ENCODE measurements around the gene GATA2.

GATA2 gene

GRCh38 chr3:128478576-128479506 lies 14.2 kb downstream of the GATA2 start:
- TF ChIP-seq CTCF (IDR thresholded peaks at IDR 0.05; ENCODE audit: poor library complexity, severe bottlenecking), result no peak
- DNase-seq (ENCODE audit: low spot score), result no peak
- Histone ChIP-seq H3K27me3 (ENCODE audit: insufficient read depth, poor library complexity, severe bottlenecking) (no peaks in the 10 kb centered on the region), H3K27ac (ENCODE audit: poor library complexity, severe bottlenecking) (no peak overlapping the region), H3K4me3 (ENCODE audit: severe bottlenecking) (no peak overlapping the region), H3K9me3 (ENCODE audit: severe bottlenecking) (no peaks in the 10 kb centered on the region), H3K4me1 (ENCODE audit: insufficient read depth, poor library complexity, severe bottlenecking) (no peaks in the 10 kb centered on the region), H3K36me3 (ENCODE audit: low read depth) (no peaks in the 10 kb centered on the region)
- no peak for ATAC-seq (ENCODE audit: low read depth)

GRCh38 chr3:128476659-128477058 lies 16.3 kb downstream of the GATA2 start:
- no peaks in the 10 kb centered on the region for H3K4me1 ChIP-seq (ENCODE audit: insufficient read depth, poor library complexity, severe bottlenecking)
- no peaks in the 10 kb centered on the region for H3K36me3 ChIP-seq (ENCODE audit: low read depth)
- no peaks in the 10 kb centered on the region for H3K27me3 ChIP-seq (ENCODE audit: insufficient read depth, poor library complexity, severe bottlenecking)
- no peaks in the 10 kb centered on the region for H3K9me3 ChIP-seq (ENCODE audit: severe bottlenecking)
- ATAC-seq (ENCODE audit: low read depth) (no peak), DNase-seq (ENCODE audit: low spot score) (no peak)
- H3K4me3 ChIP-seq (ENCODE audit: severe bottlenecking), result no peak overlapping the region
- TF ChIP-seq CTCF (IDR thresholded peaks at IDR 0.05; ENCODE audit: poor library complexity, severe bottlenecking), result no peak
- H3K27ac ChIP-seq (ENCODE audit: poor library complexity, severe bottlenecking), result no peak overlapping the region

DNA sequence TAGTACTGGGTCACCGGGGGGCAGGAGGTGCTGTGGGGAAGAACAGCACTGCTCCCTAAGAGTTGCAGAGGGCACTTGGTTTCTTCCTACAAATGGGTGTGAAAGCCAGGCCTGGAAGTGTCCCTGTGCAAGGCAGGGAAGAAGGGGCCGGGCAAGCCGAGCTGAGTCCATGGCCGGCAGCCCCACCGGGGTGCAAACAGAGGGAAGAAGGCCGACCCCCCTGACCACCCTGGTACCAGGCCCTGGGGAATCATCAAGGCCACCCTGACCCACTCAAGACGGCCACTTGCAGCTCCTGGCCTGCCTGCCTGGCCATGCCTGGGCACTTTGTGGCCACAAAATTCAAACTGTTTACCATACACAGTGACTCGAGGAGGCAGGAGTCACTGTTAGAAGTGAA lies 17.6 kb downstream of the GATA2 start:
- Histone ChIP-seq H3K4me3 (ENCODE audit: severe bottlenecking) (no peak overlapping the region), H3K27me3 (ENCODE audit: insufficient read depth, poor library complexity, severe bottlenecking) (no peaks in the 10 kb centered on the region)
- TF ChIP-seq CTCF (IDR thresholded peaks at IDR 0.05; ENCODE audit: poor library complexity, severe bottlenecking), result no peak

GRCh38 chr3:128473737-128474136 lies 19.3 kb downstream of the GATA2 start:
- no peaks in the 10 kb centered on the region for H3K4me1 ChIP-seq (ENCODE audit: insufficient read depth, poor library complexity, severe bottlenecking)
- H3K27ac ChIP-seq (ENCODE audit: poor library complexity, severe bottlenecking), result no peak overlapping the region
- DNase-seq (ENCODE audit: low spot score), result no peak
- H3K4me3 ChIP-seq (ENCODE audit: severe bottlenecking), result no peak overlapping the region
- no peak for ATAC-seq (ENCODE audit: low read depth)
- no peaks in the 10 kb centered on the region for H3K9me3 ChIP-seq (ENCODE audit: severe bottlenecking)
- H3K27me3 ChIP-seq (ENCODE audit: insufficient read depth, poor library complexity, severe bottlenecking), result no peaks in the 10 kb centered on the region
- no peak for TF ChIP-seq CTCF (IDR thresholded peaks at IDR 0.05; ENCODE audit: poor library complexity, severe bottlenecking)
- no peaks in the 10 kb centered on the region for H3K36me3 ChIP-seq (ENCODE audit: low read depth)

More for the DNA sequence above, 17.6 kb downstream of the GATA2 start:
- Histone ChIP-seq H3K36me3 (ENCODE audit: low read depth) (no peaks in the 10 kb centered on the region), H3K4me1 (ENCODE audit: insufficient read depth, poor library complexity, severe bottlenecking) (no peaks in the 10 kb centered on the region), H3K9me3 (ENCODE audit: severe bottlenecking) (no peaks in the 10 kb centered on the region), H3K27ac (ENCODE audit: poor library complexity, severe bottlenecking) (no peak overlapping the region)
- DNase-seq (ENCODE audit: low spot score) (no peak), ATAC-seq (ENCODE audit: low read depth) (no peak)

GRCh38 chr3:128473180-128473519 lies 19.9 kb downstream of the GATA2 start:
- Histone ChIP-seq H3K36me3 (ENCODE audit: low read depth) (no peaks in the 10 kb centered on the region), H3K4me1 (ENCODE audit: insufficient read depth, poor library complexity, severe bottlenecking) (no peaks in the 10 kb centered on the region), H3K9me3 (ENCODE audit: severe bottlenecking) (no peaks in the 10 kb centered on the region), H3K27ac (ENCODE audit: poor library complexity, severe bottlenecking) (no peak overlapping the region), H3K27me3 (ENCODE audit: insufficient read depth, poor library complexity, severe bottlenecking) (no peaks in the 10 kb centered on the region), H3K4me3 (ENCODE audit: severe bottlenecking) (no peak overlapping the region)
- TF ChIP-seq CTCF (IDR thresholded peaks at IDR 0.05; ENCODE audit: poor library complexity, severe bottlenecking), result no peak
- ATAC-seq (ENCODE audit: low read depth) (no peak), DNase-seq (ENCODE audit: low spot score) (no peak)

Measured in RWPE2 (cell line).